HG03442 (cell line): Measurements from ENCODE around the gene AFAP1L1.

Source experiments
- ATAC-seq: cut with Tn5 transposase; IDR thresholded peaks from one replicate; pipeline ENCODE4 v1.9.1; 2021; ENCODE audit warnings: mild to moderate bottlenecking, moderate library complexity; ENCODE audit not compliant: unreplicated experiment

The AFAP1L1 gene

DNA sequence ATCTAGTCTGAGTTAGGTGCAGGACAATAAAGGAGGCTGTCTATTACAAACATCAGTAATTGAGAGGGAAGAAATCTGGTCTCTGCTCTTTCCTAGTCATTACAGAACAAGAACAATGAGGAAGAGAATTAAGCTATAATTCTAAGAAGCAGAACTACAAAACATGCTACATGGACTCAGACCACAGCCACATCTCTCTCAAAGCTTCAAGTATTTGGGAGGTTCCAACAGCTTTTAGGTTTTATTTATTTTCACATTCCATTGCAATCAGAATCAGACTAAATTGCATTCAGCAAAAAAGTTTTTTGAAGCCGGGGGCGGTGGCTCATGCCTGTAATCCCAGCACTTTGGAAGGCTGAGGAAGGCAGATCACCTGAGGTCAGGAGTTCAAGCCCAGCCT lies 72.5 kb downstream of the AFAP1L1 start:
- ATAC-seq, result no peak

DNA sequence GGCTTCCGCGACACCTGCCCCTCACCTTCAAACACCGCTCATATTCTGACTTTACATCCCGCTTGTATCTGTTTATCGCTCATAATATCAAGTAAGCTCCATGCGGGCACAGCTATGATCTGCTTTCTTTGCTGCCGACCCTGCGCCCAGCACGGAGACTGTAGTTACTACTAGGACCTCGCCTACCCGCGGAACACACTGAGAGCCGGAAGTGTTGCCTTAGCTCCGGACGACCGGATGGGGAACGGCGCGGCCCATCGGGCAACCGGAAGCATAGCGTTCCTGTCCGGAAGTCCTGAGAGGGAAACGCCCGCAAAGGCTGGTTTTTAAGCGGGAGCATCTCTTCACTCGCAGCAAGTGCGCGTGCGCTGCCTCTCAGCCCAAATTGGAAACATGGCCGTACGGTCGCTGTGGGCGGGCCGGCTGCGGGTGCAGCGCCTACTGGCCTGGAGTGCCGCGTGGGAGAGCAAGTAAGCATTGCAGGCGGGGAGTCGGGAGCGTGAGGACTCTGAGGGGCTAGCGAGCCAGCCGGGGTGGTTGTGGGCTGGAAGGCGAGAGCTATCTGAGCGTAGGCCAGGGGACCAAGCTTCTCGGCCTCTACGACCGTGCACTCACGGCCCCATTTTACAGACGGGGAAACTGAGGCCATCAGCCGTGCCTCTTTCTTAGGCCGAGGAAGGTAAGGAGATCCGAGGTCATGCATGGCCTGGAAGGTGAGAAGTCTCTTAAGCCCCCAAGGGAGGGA lies 73.7 kb downstream of the AFAP1L1 start, which contains the start of gene GRPEL2:
Gene GRPEL2, plus strand, starts transcription at position 353 of the 745 bp plus-strand sequence. Its CDS starts 41 bp downstream, at position 394.
- peak; percentile 96 for ATAC-seq

DNA sequence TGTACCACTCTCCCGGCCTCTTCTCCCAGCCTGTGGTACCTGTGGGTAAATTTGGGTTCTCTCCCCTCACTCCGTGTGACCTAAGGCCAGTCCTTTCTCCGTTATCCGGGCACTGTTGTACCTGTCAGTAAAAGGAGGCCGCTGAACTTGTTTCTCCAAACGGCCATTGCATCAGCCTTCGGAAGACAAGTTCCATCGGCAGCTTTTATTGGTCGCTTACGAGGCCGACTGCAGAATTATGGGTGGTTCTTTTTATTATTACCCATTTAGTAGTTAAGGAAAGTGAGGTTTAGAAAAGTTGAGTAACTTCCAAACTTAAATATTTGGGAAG lies 74.2 kb downstream of the AFAP1L1 start:
- ATAC-seq, result peak; percentile 8

DNA sequence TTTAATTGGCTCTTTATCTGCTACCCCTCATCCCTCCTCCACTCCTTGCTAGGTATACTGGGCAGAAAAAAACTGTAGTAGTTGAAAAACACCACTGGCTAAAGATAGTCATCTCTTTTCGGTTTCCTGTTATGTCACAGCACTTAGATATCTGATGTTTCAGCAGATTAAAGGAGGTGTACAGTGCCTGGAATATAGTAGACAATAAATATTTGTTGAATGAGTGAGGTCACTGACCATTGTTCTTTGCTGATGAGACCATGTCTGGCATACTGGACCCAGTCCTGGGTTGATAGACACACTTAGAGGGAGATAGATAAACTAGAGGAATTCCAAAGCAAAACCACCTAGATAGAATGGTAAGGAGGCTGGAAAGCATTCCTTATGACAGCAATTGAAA lies 76.9 kb downstream of the AFAP1L1 start:
- no peak for ATAC-seq

DNA sequence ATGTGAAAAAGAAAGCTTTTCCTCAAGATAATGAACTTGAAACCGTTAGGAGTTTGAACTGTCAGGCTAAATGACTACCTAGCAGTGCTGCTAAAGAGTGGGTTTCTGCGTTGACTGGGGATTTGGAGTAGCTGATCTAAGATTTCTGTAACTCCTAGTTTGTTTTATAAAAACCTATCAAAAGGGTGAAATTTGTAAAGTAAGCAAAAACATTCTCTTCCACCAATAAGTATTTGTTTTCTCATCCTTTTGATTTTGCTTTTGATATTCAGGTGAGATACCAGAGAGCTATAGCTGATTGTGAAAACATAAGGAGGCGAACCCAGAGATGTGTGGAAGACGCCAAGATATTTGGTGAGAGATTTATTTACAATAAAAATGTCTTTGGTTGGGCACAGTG lies 77.7 kb downstream of the AFAP1L1 start:
- ATAC-seq, result no peak

DNA sequence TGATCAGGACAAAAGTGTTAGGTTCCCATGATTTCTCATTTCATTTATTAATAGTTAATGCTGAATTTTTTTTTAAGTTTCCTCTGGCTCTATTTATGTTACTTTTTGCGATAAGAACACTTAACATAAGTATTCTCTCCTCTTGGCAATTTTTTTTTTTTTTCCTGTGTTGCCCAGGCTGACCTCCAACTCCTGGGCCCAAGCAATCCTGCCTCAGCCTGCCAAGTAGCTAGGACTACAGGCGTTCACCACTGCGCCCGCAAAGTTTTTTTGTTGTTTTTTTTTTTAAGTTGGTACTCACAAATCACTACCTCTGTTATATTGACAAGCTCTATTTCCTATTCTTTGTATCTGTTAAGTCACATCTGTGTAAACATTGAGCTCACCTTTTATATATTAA lies 80.5 kb downstream of the AFAP1L1 start:
- no peak for ATAC-seq

DNA sequence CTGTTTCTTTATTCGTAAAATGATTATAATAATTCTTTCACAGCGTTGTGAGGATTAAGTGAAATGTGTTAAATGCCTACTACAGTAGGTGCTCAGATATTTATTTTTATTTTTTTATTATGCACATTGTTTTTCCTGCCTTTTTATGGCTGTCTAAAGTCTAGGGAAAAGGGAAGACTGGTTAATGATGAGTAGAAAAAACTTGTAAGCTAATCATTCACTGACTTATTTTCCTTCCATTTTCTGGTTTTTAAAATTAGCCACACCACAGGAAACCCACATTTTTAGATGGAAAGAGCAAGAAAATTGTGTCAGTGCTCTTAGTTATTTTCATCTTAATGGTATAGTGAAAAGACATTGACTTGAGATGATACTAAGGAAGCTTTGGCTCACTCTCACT lies 82.3 kb downstream of the AFAP1L1 start:
- ATAC-seq, result no peak

DNA sequence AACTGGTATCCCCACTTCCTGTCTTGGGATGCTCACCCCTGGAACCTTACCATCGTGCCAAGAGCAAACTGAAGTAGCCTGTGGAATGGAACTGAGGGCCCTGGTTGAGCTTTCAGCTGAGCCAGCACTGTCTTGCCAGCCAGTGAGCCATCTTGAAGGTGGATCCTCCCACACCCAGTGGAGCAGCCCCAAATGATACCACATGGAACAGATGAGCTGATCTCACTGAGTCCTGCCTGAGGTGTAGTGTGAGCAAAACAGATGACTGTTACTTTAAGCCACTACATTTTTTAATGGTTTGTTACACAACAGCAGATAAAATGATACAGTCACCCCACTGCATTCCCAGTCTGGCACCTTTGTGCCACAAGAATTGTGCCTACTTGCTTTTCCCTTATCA lies 84.0 kb downstream of the AFAP1L1 start:
- ATAC-seq, result no peak

DNA sequence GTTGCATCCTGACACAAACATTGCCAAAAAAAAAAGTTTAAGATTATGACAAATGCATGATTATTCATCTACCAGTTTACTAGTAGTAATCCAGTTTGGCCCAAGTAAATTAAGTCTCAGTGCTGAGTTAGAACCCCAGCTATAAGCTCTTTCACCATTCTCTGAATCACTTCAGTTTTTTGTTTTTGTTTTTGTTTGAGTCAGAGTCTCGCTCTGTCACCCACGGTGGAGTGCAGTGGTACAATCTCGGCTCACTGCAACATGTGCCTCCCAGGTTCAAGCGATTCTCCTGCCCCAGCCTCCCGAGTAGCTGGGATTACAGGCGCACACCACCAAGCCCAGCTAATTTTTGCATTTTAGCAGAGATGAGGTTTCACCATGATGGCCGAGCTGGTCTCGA lies 84.7 kb downstream of the AFAP1L1 start:
- ATAC-seq, result no peak

DNA sequence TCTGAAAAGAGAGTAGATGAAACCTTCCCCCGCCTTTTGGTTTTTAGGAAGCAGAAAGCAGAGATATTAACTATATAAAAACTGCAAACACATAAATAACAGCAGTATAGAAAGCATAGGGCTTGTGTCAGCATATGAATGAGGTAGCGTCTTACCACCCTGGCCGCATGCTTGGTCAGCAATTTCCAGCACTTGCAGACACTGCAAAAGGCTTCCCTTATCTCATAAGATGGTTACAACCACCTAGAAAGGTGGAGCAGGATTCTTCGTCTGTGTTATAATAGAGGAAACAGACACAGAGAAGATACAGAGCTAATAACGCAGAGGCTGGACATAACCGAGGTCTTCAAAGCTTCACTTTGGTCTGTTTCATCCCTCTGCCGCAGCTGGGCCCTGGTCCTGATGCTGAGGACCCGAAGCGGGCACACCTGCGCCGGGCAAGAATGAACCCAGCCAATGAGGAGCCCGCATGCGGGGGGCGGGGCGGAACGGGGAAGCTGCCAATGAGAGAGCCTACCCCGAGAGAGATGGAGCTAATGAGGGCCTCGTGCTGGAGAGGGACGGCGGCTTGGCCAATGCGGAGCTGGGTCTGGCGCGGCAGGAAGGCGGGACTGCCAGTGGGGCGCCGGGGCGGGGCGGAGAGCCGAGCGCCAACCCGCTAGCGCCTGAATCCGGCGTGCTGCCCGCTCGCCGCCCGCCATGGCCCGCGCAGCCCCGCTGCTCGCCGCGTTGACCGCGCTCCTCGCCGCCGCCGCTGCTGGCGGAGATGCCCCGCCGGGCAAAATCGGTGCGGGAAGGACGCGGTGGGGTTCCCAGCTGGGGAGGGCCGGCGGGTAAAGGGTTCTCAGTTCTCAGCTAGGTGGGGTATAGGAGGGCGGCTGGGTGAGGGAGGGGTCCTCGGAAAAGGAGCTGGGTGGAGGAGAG lies 86.0 kb downstream of the AFAP1L1 start, which contains the start of gene PCYOX1L:
Gene PCYOX1L, plus strand, starts transcription at position 677 of the 924 bp plus-strand sequence. Its CDS starts 23 bp downstream, at position 700.
- ATAC-seq, result peak; percentile 99

DNA sequence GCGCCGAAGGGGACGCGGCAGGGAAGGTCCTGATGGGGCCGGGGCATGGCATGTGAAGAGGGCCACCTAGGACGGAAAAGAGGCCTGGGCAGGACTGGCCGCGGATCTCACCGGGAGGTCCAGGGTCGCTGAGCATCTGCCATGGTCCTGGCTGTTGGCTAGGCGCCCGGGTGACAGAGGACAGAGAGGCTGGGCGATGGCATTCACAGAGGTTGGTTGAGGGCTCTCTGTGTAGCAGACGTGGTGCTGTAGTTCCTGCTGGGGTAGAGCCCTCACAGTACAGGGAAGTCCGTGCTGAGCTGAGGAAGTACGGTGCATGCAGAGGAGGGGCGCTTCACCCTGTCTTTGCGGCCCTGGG lies 86.6 kb downstream of the AFAP1L1 start:
- ATAC-seq, result no peak

DNA sequence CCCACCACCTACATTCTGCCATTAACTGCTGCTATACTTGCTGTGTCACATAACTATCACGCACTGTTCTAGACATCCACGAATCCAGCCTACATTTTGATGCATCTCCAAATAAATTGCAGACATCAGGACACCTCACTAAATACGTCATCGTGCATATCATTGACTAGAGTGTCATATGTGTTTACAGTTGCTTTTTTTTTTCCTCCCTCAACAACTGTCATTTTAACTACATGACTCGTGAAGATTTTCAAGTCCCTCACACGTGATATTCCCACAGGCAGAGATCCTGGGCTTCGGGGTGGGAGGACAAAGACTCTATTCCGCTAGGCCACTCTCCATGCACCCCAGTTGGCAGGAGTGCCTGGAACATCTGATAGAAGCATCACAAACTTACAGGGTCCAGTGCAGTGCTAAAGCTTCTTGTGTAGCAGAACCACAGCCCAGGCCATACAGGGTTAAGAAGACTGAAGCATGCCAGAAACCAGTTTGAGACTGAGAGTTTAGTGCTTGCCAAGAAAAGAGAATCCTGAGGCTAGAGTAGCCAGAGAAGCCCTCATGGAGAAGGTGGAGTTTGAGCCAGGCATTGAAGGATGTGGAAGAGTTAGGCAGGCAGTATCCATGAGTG lies 87.3 kb downstream of the AFAP1L1 start:
- ATAC-seq, result no peak

DNA sequence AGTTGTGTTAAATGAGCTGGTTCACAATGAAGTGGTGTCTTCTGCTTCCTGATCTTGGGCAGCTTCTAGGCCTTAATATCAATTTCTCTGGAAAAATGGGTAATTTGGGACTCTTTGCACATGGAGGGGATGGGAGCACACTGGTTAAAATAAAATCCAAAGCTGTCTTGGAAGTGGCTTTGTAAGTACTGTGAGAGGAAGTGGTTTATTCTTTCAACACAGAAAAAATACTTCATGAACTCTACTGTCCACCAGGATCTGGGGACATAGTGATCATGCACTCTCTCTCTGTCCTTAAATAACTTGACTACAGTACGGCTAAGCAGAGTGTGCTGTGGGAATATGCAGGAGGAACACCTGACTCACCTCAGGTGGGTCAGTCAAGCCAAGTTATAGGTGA lies 88.6 kb downstream of the AFAP1L1 start:
- ATAC-seq, result no peak

DNA sequence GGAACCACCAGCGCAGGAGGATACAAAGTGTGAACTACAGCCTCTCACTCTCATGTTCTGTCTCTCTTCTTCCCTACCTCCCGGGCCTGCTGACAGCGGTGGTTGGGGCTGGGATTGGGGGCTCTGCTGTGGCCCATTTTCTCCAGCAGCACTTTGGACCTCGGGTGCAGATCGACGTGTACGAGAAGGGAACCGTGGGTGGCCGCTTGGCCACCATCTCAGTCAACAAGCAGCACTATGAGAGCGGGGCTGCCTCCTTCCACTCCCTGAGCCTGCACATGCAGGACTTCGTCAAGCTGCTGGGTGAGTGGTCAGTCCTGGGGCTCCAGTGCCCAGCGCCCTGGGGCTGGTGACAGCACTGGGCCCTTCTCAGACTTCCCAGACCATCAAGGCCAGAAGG lies 90.9 kb downstream of the AFAP1L1 start:
- ATAC-seq, result no peak

DNA sequence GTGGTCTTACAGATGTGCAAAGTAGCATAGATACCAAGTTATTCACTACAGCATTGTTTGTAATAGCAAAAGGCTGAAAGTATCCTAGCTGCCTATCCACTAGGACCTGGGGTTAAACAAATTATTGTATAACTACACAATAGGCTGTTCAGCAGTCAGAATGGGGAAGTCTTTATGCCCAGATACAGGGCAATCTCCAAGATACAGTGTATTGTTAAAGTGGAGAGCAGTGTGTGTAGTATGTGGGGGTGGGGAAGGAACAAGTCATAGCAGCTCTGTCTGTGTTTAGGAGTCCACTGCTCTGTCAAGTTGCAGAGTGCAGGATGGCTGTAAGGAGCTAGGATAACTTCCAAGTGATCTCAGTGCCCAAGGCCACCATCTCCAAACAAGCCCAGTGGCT lies 91.7 kb downstream of the AFAP1L1 start:
- ATAC-seq, result no peak

DNA sequence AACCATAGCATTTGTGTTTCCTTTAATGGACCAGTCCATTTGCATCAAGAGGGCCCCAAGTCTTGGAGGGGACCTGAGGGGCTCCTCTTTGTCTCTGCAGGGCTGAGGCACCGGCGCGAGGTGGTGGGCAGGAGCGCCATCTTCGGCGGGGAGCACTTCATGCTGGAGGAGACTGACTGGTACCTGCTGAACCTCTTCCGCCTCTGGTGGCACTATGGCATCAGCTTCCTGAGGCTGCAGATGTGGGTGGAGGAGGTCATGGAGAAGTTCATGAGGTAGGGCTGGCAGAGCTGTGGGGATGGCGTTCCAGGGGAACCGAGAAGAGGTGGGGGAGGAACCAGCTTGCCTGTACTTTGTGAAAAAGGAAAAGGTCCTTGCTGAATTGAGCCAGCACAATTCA lies 92.3 kb downstream of the AFAP1L1 start:
- ATAC-seq, result no peak

DNA sequence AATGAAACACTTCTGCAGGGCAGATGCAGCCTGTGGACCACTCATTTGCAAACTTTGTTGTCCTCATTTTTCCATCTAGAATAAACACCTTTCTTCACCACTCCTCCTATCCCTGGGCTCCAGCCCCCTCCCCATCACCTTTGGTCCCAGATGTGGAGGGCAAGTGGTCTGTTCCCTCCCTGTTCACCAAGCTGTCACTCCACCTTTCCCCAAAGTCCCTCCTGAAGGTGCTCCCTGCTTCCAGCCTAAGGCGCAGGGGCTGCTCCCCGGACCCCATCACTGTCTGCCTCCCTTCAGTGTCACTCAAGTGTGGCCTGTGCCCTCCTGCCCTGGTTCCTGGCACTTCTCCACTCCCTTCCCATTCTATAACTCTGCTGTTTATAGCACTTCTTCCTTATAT lies 93.1 kb downstream of the AFAP1L1 start:
- ATAC-seq, result no peak

DNA sequence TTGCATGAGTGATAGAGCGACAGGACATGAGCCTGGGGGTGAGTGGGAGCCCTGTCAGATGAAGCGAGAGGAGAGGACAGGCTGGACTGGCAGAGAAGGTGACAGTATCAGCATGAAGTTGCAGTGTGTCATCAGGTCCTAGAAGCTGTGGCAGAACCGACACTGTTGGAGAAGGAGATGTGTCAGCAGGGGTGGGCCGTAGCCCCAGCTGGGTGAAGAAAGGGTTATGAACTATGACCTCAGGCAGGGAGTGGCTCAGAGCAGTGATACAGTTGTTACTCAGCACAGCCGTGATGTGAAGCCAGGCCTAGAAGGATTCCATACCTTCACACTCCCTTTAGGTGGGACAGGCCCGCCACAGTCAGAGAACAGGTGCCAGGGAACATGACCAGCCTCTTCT lies 93.8 kb downstream of the AFAP1L1 start:
- no peak for ATAC-seq

DNA sequence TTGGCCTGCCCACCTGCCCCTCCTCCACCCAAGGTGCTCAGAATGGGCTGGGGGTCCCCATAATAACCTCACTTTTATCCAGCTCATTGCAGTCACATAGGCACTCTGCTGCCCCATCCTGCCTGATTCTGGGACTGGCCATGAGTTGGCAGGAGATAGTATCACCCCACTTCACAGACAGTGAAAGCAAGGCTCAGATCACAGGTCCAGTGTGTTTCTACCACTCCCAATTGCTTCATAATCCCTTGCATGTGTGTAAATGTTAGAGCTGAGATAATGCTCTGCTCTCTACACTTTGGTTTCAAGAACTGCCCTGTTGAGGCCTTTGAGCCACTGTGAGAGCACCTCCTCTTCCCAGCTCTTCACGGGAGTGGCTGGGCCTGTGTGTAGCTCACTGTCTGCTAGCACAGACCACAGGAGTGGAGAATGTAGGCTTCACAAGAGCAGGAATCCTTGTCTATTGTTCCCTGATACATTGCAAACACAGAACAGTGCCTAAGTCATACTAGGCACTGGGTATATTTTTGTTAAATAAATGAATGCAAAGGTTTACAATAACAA lies 94.6 kb downstream of the AFAP1L1 start:
- ATAC-seq, result no peak

DNA sequence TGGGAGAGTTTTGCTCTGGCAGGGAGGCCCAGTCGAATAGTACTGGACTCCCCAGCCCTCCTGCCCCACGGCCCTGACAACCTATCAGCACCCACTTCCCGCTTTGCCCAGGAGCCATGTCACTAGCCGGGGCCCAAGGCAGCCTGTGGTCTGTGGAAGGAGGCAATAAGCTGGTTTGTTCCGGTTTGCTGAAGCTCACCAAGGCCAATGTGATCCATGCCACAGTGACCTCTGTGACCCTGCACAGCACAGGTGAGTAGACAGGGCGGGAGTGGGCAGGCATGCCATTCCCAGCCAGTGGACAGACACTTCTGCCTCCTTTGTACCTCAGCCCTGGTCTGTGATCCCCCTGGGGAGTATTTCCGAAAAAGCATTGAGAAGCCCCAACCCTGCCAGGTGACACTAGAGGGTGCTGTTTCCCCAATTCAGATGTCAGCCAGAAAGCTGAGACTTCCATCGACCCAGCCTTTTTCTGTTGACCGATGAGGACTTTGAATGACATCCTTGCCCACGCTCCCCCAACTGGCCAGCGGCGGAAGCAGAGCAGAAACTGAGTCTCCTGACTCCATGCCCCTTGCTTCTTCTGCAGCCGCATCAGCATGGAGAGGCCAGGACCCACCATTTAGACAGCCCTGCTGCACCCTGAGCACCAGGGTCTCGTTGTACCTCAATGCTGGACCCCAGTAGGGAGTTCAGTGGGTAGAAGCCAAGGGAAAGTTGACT lies 95.8 kb downstream of the AFAP1L1 start:
- peak; percentile 68 for ATAC-seq
